HG03108 (cell line): Measurements from ENCODE around the gene CEP41.

Experiments
- ATAC-seq: cut with Tn5 transposase; IDR thresholded peaks from one replicate; pipeline ENCODE4 v1.9.1; 2021; ENCODE audit warnings: moderate library complexity; ENCODE audit not compliant: unreplicated experiment

The CEP41 gene

DNA sequence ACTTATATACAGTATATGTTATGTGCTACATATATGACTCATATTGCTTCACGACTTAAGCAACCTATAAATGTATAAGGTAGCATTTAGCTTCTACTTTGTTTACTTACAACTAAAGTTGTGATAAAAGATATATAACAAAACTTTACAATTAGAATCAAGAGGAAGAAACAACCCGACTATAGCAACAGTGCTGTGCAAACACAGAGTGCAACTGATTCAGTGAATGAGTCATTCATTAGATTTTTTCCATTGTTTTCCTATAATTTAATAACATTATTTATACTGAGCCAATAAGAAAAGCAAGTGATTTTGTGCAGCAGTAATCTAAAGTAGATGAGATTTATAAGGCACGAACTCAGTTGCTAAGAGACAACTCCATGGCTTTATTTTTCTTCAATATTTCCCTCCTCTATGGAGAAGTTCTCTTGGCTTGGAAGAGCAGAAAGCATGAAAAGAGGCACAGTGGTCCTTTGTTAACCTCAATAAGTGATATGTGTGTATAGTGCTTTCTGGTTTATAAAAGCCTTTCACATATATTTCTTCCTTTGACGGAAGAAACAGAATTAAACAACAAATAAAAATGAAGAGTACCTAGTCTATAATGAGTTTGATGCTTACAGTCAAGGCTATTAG, 19.8 kb downstream of the CEP41 start:
- ATAC-seq = no peak

DNA sequence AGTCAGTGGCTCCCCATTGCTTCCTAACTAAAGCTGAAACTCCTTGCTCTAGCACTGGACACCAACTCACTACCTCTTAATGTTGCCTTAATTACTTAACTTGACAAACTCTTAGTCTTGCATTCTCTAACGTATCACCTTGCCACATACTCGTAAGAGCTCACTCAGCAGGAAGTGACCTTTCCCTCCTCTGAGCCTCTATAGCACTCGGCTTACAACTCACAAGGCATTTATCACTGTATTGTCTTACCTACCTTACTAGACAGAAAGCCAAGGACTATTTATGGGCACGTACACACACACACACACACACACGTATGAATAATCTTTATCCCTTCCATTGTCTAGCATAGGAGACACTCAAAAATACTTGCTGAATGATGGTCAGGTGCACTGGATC, 21.2 kb downstream of the CEP41 start:
- no peak for ATAC-seq

DNA sequence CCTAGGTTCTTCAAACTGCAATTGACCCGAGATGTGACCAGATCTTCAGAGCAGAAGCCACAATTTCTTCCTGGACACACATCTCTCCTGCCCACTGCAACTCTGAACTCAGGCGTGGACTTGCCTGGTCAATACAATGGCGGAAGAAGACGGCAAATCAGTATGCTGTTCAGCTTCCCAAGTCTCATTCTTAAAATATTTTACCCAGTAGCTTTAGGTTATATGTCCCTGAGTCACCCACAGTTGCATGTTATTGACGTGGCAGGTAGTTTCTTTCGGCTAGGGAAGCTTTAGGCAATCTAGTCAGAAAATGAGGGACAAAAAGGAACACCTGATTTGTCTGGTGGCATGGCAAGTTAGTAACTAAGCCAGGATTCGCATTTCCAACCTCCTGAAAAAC, 22.5 kb downstream of the CEP41 start:
- ATAC-seq = no peak

DNA sequence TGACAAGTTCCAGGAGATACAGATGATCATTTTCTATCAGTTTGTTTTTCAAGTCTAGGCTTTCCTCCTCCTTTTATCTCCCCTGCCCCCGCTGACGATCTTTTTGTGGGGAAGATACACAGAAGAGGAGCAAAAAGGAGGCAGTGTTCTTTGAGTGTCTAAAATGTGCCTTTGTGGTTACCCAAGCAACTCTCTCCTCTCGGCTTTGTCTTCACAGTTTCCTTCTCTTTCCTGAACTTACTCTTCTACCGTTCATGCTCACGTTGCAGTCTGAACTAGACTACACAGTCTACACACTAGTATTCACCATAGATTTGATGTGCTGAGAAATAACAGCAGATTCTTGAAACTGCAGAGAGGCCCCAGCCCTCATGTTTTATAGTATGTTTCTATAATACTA, 23.6 kb downstream of the CEP41 start:
- ATAC-seq = no peak

DNA sequence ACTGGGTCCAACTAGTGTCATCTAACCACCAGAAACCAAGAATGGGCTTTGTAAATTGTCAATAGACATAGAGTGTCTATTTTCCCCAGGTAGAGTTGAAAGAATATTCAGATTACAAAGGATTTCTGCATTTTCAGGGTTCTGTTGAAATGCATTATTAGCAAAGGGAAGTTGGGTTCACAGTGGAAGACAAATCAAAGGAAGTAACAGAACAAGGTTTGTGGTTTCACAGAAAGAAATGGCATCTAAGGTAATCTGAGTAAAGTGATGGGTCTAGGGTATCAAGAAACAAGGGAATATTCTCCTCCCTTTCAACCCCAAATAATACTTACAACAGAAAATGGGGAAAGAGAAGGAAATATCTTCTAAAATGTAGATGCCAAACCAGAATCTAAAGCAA, 25.8 kb downstream of the CEP41 start:
- ATAC-seq = no peak

DNA sequence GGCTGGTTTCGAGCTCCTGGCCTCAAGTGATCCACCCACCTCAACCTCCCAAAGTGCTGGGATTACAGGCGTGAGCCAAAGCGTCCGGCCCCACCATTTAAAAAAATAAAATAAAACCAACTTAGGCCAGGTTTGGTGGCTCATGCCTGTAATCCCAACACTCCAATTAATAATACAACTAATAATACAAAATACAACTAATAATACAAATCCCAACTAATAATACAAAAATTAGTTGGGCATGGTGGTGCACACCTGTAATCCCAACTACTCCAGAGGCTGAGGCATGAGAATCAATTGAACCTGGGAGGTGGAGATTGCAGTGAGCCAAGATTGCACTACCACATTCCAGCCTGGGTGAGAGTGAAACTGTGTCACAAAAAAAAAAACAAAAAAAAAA, 27.6 kb downstream of the CEP41 start:
- ATAC-seq = no peak

DNA sequence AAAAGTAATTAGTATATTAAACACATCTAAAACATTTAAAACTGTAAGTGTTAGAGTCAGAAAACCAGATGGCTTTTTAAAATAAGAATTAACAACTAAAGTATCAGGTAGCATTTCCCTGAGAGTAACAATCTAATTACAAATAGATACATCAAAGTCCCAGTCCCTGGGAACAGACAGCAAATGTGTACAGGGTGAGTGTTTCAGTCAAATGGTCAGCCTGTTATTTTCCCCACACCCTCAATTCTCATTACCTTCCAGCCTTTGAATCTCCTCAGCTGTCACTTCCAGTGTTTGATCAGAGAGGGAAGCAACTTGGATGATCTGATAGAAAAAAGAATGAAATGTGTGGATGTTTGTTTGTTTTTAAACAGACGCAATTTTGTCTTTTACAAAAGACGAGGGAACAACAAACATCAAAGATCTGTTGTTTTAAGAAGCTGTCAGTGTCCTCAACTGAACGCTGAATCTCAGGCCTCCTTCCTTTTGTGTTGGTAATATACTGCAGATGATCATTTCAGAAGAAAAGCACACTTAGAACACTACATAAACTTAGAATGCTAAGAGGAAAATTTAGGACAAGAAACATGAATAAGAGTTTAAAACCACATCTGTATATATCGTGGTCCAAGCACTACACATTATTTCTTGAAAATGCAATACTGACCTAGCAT, 29.8 kb downstream of the CEP41 start:
- no peak for ATAC-seq

DNA sequence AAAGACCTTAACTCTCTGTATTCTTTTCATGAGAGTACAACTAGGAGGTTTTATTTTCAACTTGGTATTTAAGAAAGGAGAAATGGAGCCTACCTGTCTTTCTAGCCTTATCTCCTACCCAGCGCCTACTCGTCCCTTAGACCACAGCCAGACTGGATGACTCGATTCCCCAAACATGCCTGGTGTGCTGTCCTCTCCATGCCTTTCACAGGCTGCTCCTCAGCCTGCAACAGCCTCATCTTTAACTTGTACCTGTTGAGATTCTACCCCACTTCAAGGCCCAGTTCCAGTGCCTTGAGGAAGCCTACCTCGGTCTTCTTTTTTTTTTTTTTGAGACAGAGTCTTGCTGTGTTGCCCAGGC, 31.1 kb downstream of the CEP41 start:
- ATAC-seq = no peak

DNA sequence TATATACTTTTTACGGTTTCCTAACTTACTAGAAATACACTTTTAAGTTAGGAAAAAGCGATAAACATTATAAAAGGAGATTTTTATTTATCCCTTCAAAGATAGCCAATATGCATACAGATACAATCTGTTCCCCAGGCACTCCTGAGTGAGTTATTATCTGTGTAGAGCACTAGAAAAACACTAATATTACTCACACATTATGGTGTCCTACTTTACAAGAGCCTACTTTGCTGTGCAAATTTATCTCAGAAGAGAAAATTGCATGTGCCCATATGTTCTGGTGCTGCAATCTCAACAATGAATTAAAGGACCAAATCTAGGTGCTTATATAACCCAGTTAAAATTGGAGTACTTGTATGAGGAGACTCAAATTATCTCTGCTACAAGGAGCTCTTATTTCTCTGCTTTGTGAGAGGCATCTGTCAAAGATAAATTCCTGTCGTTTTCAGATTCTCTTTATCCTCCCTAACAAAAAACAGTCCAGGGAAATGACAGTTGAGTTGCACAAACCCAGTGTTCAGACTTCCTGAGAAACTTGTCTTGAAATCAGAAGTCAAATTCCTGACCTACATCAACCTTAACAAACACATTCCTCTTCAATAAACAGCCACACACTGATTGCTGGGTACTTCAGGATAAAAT, 31.6 kb downstream of the CEP41 start:
- no peak for ATAC-seq

DNA sequence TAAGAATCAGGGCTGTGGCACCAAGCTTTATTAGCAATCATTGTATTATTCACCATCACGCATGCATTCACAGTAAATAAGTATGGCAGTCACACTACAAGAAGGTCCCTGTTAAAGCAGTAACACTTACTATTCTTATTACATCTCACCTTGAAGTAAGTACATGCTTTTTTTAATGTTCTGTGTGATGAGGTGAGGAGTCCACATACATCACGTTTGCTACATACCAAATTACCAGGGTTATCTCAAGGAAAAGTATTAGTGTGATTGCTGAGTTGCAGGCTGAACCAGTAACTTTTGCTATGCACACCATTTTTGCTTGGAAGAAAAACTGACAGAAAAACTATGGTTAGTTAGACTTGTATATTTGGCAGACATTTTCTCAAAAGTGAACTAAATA, 35.8 kb downstream of the CEP41 start:
- ATAC-seq = no peak

DNA sequence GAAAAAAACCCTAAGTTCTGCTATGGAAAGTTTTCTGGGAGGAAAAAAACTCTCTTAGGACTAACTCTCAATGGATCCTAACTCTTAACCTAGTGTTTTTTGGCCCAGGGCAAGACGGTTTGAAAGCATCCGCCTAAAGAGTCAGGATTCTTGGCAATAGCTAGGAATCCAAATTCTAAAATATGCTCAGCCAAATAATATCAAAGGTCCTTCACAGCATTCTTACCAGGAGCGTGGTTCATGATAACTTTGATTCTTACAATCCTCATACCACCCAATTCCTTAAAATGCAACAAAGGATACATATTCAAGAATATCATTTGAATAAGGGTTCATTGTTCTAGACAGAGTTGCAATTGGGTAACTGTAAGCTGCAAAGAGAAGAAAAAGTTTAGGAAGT, 39.2 kb downstream of the CEP41 start:
- no peak for ATAC-seq

DNA sequence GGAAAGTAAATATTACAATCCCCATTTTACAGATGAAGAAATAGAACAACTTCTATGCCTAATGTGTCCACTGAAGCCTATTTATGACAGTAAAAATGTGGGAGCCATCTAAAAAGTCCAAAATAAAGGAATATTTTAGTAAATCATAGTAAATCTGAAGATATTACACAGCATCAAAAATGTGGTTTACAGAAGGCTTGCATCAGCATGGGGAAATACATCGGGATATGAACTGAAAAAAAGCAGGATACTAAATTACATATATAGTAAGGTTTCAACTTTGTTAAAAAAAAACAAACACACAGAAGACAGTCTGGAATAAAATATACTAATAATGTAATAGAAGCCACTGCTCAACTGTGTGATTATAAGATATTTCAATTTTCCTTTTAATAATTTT, 39.7 kb downstream of the CEP41 start:
- ATAC-seq = no peak

DNA sequence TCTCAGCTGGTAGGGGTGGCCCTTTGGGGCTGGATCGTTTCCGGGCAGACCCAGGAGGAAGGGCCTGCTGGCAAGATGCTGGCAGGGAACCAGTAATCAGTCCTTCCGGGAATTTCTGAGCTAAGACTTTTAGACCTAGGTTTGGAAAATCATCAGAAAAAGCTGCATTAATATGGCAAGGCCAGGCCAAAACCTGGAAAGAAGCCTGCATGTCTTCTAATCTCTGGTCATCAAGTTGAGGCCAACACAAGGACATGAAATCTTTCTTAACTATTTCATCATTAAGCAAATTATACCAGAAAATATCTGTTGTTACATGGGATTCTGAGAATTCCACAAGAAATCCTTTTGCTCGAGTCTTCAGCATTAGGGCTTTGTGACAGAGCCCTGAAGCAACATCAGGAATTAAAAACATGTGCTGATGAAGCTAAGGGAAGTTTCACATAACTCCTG, 40.7 kb downstream of the CEP41 start:
- no peak for ATAC-seq

DNA sequence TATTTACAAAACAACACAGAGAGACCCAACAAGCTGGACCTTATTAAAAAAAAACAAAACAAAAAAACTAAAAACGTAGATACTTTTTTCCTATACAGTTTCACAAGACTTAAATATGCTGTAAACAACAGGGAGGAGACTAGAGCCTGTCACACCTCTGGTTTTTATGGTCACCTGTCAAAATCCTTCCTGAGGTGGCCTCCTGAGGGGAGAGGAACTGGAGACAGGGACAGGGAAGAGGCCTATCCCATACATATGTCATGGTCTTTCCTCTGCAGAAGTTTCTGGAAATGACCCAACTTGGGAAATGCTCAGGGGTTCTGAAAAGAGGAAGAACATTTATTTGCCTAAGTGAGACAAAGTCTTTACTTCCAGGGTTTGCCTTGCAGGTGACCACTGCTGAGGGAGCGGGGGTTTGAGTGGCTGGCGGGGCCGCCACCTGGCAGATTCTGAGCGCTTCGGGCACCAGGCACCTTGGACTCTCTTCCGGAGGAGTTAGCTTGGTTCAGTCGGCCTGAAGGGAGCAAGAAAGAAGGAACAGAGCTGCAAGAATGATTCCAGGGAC, 42.2 kb downstream of the CEP41 start:
- no peak for ATAC-seq

DNA sequence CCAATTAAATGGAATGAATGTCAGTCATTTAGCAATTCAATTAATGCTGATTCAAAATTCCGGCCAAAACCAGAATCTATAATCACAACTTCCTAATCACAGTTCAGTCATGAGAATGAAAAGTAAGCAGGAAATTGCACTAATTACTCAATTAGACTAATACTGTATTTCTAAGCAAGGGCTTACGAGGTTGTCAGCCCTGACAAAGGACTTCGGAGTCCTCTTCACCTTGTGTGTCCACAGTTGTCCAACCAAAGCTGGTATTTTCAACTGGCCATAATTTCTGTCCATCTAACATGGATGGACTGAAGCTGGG, 43.1 kb downstream of the CEP41 start:
- ATAC-seq = no peak

DNA sequence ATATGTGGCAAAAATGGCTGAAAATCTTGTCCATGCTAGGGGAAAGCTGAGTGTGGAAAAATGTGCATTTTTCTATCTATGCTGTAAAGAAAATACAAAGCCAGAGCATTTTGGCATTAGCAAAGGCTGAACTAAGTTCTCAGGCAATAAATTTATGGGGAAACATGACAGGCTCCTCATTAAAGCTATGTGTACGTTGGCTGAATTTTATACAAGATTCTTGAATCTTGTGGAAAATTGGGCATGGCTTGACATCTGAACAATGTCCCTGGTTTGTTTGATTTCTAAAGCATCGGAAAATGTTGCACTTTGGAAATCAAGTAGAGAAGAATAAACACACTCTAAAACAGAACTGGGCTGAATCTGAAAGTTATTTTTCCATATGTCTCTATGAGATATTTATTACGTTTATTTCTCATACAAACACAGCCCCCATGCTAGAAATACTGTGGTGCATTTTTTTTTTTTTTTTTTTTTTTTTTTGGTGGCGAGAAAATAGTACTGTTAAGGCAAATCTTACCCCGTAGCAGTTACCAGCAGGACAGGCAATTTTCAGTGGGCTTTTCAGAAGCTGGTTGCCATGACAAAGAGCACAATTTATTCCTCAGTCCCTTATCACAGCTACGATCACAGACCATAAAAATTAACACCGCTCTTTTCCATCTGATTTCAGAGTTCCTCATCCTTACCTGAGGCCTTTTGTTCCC, 43.6 kb downstream of the CEP41 start:
- ATAC-seq = no peak

DNA sequence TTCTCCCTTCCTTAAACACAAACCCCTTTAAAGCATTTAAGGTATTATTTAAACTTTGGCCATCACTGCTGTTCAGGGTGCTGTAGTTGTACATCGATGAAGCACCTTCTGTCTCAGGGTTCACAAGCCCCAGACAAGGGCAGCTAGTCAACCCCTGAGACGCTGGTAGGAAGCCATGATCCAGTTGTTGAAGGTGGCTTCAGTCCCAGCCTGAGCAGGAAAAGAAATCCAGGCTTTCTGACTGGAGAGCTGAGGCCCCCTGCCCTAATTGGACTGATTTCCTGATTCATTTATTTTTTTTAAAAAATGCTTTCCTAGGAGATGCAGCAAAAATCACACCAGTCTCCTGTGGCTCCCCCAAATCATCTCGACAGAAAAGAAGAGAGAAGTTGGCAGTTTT, 44.7 kb downstream of the CEP41 start:
- no peak for ATAC-seq

DNA sequence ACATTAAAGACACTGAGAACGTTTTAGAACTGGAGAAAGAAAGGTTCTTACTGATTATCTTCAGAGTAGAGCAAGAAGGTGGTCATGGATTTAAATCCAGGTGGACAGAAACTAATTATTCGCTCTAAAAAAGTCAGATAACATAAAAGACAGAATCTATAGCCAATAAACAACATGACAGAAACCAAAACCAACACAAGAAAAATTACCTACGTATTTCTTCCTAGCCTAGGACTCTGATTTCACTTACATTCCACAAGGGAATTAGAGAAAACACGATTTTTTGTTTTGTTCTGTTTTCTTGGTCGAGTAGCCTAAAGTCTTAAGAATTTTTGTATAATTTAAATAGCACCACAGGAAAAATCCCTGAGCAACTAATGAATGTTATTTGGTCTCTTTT, 45.4 kb downstream of the CEP41 start:
- no peak for ATAC-seq

DNA sequence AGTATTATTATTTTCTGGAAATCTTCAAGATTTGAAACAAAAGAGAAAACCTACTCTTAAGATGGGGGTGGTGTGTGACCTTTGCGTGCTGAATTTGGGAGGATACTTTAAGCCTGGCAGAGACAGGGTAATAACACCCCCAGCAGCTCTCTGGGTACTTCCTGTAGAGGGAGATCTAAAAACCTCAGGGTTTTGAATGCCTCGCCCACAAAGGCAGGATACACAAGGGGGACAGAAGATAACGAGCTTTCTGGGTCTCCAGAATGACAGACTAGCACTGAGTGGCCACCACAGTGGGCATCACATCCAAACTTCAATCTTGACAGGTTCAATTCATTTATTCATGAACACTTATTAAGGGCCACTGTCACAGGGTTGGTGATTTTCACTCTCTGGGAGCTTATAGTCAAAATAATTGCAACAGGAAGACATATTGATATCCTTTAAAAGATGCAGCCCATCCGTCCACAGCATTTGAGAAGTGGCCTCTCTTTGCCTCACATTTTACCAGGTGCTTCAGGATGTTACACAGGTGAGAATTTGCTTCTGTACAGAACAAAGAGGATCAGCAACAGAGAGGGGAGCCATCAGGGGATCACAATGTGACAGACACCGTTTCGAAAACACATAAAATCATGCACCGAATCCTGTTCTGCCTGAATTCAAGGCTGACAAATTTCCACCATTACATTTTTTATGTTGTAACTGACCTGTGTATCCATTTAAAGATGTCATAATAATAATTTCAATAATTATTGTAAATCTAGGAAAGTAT, 46.2 kb downstream of the CEP41 start:
- no peak for ATAC-seq

DNA sequence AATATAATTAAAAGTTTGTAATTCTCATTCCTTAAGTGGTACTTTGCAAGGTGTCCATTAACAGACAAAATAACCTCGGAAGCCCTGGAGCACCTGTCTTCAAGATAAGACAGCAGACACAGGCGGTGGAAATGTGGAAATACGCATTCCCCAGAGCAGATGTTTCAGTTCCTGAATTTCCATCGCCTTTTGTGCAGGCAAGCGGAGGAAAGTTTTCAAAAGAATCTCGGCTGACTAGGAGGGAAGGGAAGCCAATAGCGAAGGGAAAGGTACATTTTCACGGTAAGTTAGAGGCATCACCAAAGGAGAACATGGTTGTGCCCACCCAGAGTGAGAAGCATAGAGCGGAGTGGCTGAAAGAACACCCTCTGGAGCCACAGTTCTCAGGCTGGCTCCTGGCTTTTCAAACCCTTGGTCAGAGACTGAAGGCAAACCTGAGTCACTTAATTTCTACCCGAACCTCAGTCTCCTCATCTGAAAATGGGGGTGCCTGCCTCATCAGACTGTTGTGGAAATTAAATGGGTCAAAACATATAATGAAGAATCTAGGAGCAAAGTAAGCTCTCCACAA, 46.9 kb downstream of the CEP41 start:
- no peak for ATAC-seq

DNA sequence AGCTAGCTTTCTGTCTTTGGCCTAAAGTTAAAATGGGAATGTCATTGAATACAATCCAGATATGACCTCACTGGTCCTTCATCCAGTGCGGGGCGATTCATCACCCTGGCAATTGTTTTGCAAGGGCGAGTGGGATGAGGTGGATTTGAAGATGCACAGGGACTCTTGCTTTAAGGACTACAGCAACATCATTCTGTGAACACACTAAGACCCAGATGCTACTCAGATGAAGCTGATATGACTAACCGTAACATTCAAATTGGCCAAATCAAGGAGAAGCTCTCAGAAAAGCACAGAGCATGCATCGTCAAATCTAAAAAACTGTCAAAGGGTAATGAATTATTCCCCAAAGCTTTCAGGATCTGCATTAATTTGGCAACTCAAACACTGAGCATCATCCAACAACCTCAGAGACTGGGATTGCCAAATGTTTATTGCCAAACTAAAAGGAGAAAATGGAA, 47.7 kb downstream of the CEP41 start:
- ATAC-seq = no peak
